SK-N-SH (cell line): ENCODE measurements around the gene PRG2. TPM values are rescaled to one million over a fixed set of nuclear protein-coding genes. Genes with fewer than 3 reads are reported as not detected.
"Not testable (repeated sequence)": the region's sequence is repeated elsewhere in the genome, so short reads cannot be mapped to it uniquely, and the experiment has no call there.

ENCODE experiments used
- CTCF ChIA-PET: fragments of 300-600, 350-600 bp; formaldehyde crosslinking; extraction: SDS; loops from one replicate; lab custom pipeline; 2021; lab: Yijun Ruan, JAX
- POLR2A ChIA-PET: fragments of 350-600 bp; sonication (Branson Sonifier 250); formaldehyde crosslinking; extraction: SDS; loops from one replicate; lab custom pipeline; 2020; ENCODE audit warnings: antibody characterized with exemption, inconsistent platforms; lab: Yijun Ruan, JAX
- DNase-seq: peaks from one replicate; pipeline ENCODE4 v3.0.0; 2012
- H2AFZ ChIP-seq: fragments of 200-600 bp; sonication (generic); 2 replicates; pipeline ENCODE4 v1.8.1; 2016; ENCODE audit warnings: antibody characterized with exemption, mild to moderate bottlenecking, low read depth
- H3F3A ChIP-seq: fragments of 200-600 bp; sonication (generic); replicated peaks from 2 replicates; pipeline ENCODE3; 2016; ENCODE audit warnings: antibody characterized with exemption, mild to moderate bottlenecking; ENCODE audit not compliant: insufficient read depth
- H3K27ac ChIP-seq, 2 experiments: fragments of 200-500 bp in 1 of 2; fragments of 200-600 bp in 1 of 2; sonication (Bioruptor generic) in 1 of 2; sonication (generic), shearing (Covaris generic) in 1 of 2; 2 replicates each; pipeline versions ENCODE4 v1.5.1 to v1.6.1; 2014 to 2016; ENCODE audit warnings: low read depth in 2 of 2, inconsistent platforms in 1 of 2, low read length in 1 of 2, mild to moderate bottlenecking in 1 of 2, mixed read lengths in 1 of 2
- H3K27me3 ChIP-seq: fragments of 200-600 bp; sonication (generic), shearing (Covaris generic); 2 replicates; pipeline ENCODE4 v1.6.1; 2016; ENCODE audit warnings: mixed run types; ENCODE audit not compliant: insufficient read depth
- H3K36me3 ChIP-seq, 2 experiments: fragments of 200-500 bp in 1 of 2; fragments of 200-600 bp in 1 of 2; sonication (Bioruptor generic) in 1 of 2; sonication (generic) in 1 of 2; replicated peaks in 1 of 2; 2 replicates each; pipeline versions ENCODE3 to v1.5.1; 2014 to 2016; ENCODE audit warnings: low read length in 1 of 2, mild to moderate bottlenecking in 1 of 2; ENCODE audit not compliant: insufficient read depth in 2 of 2, control insufficient read depth in 1 of 2
- H3K4me1 ChIP-seq, 2 experiments: fragments of 200-500 bp in 1 of 2; fragments of 200-600 bp in 1 of 2; sonication (Bioruptor generic) in 1 of 2; sonication (generic), shearing (Covaris generic) in 1 of 2; 2 replicates each; pipeline versions ENCODE4 v1.5.1 to v1.6.1; 2014 to 2016; ENCODE audit warnings: low read depth in 1 of 2, low read length in 1 of 2, mixed run types in 1 of 2; ENCODE audit not compliant: insufficient read depth in 2 of 2, control insufficient read depth in 1 of 2
- H3K4me2 ChIP-seq: fragments of 200-600 bp; sonication (generic), shearing (Covaris generic); 2 replicates; pipeline ENCODE4 v1.6.1; 2017; ENCODE audit warnings: mixed run types
- H3K4me3 ChIP-seq, 2 experiments: fragments of 200-500 bp in 1 of 2; fragments of 200-600 bp in 1 of 2; sonication (Bioruptor generic) in 1 of 2; sonication (generic), shearing (Covaris generic) in 1 of 2; 2 replicates each; pipeline versions ENCODE4 v1.5.1 to v1.8.1; 2014 to 2016; ENCODE audit warnings: low read depth in 2 of 2, inconsistent platforms in 1 of 2, low read length in 1 of 2, mild to moderate bottlenecking in 1 of 2, mixed read lengths in 1 of 2, moderate library complexity in 1 of 2
- H3K79me2 ChIP-seq: fragments of 200-600 bp; sonication (generic); 2 replicates; pipeline ENCODE4 v1.8.1; 2017; ENCODE audit warnings: mild to moderate bottlenecking; ENCODE audit not compliant: insufficient read depth
- H3K9ac ChIP-seq: fragments of 200-600 bp; sonication (generic); 2 replicates; pipeline ENCODE4 v1.6.1; 2017; ENCODE audit warnings: mixed run types
- H3K9me2 ChIP-seq: fragments of 200-600 bp; sonication (generic); 2 replicates; pipeline ENCODE4 v1.6.1; 2017; ENCODE audit warnings: mixed run types
- H3K9me3 ChIP-seq: fragments of 200-600 bp; sonication (generic); 2 replicates; pipeline ENCODE4 v1.6.1; 2017; ENCODE audit warnings: mixed run types, mild to moderate bottlenecking, moderate library complexity
- H4K20me1 ChIP-seq: fragments of 200-600 bp; sonication (generic); 2 replicates; pipeline ENCODE4 v1.6.1; 2017; ENCODE audit warnings: mild to moderate bottlenecking, mixed run types; ENCODE audit not compliant: insufficient read depth
- EP300 ChIP-seq, 2 experiments: IDR thresholded peaks; 2 replicates each; pipeline versions ENCODE4 v1.4.0 to v1.6.1; 2012; ENCODE audit warnings: borderline replicate concordance in 1 of 2, low read depth in 1 of 2, low read length in 1 of 2
- EZH2phosphoT487 ChIP-seq: fragments of 200-600 bp; sonication (generic); IDR thresholded peaks from 2 replicates; pipeline ENCODE4 v1.6.1; 2017; ENCODE audit warnings: low read depth, mixed run types, mild to moderate bottlenecking, antibody characterized with exemption, moderate library complexity, borderline replicate concordance
- FOXM1 ChIP-seq: IDR thresholded peaks from 2 replicates; pipeline ENCODE4 v1.4.0; 2012; ENCODE audit warnings: low read depth, mild to moderate bottlenecking
- JUND ChIP-seq: IDR thresholded peaks from 2 replicates; pipeline ENCODE4 v1.4.0; 2012
- MEF2A ChIP-seq: IDR thresholded peaks from 2 replicates; pipeline ENCODE4 v1.4.0; 2012; ENCODE audit warnings: low read depth, borderline replicate concordance
- NFIC ChIP-seq: IDR thresholded peaks from 2 replicates; pipeline ENCODE4 v1.4.0; 2012; ENCODE audit warnings: borderline replicate concordance
- NRF1 ChIP-seq: IDR thresholded peaks from 2 replicates; pipeline ENCODE4 v1.6.1; 2012; ENCODE audit warnings: low read depth, mild to moderate bottlenecking, low read length
- RAD21 ChIP-seq: IDR thresholded peaks from 2 replicates; pipeline ENCODE4 v1.6.1; 2012; ENCODE audit warnings: mild to moderate bottlenecking, low read length
- RCOR1 ChIP-seq: fragments of 150-350 bp; IDR thresholded peaks from 2 replicates; pipeline ENCODE4 v1.6.1; 2017; ENCODE audit warnings: antibody characterized with exemption, low read length
- REST ChIP-seq: IDR thresholded peaks from 2 replicates; pipeline ENCODE4 v1.6.1; 2012; ENCODE audit warnings: mild to moderate bottlenecking, low read depth, low read length, moderate library complexity
- RXRA ChIP-seq: IDR thresholded peaks from 2 replicates; pipeline ENCODE4 v1.4.0; 2012; ENCODE audit warnings: low read depth, mild to moderate bottlenecking, borderline replicate concordance
- SIN3A ChIP-seq: IDR thresholded peaks from 2 replicates; pipeline ENCODE4 v1.6.1; 2012; ENCODE audit warnings: low read depth, mild to moderate bottlenecking, low read length, moderate library complexity, borderline replicate concordance
- SMC3 ChIP-seq: IDR thresholded peaks from 2 replicates; pipeline ENCODE4 v1.6.1; 2012; ENCODE audit warnings: low read depth, low read length, improper control_type of control experiment
- TCF12 ChIP-seq: IDR thresholded peaks from 2 replicates; pipeline ENCODE4 v1.4.0; 2012
- WGBS: methylation state at CpG from one replicate; pipeline ENCODE4 v1.1.6; 2017; ENCODE audit warnings: low lambda C conversion rate; 5-methylcytosine and 5-hydroxymethylcytosine counted together
- polyA plus RNA-seq, 3 experiments: library from polyadenylated mRNA; depleted of rRNA; stranded (reverse); fragments of >200 nt; gene quantifications; 2 replicates each; pipeline ENCODE4 v1.2.3, GENCODE V29; 2012
- TF ChIP-seq, protein P1 (sequence below): fragments of 150-350 bp; IDR thresholded peaks from 2 replicates; pipeline ENCODE4 v1.6.1; 2016; ENCODE audit warnings: mild to moderate bottlenecking, low read depth, low read length

PRG2 gene
- polyA plus RNA-seq, 1 of the 3 experiments (the other 2 are of a cell fraction), result not detected

GRCh38 chr11:57363131-57364080 lies 27.0 kb downstream of the PRG2 start (continued):
- TF ChIP-seq REST, result no peak
- no peak for TF ChIP-seq RAD21

DNA sequence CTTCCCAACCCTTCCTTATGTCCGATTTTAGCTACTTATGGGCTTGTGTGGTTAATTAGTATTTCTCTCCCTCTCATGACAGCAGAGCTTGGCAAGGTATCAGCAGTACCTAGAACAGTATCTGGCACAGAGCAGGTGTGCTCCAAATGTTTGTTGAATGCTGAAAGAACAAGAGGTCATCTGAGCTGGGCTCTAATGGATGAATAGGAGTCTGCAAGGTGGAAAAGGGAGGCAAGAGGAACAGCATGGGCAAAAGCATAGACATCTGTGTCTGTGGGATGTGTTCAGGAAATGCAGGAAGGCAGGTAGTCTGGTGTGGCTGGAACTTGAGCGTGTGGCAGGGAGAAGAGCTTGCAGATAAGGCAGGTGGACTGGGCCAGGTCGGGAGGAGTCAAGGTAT lies 28.5 kb downstream of the PRG2 start:
- ChIA-PET CTCF (interaction anchor here (0.7 to 7.1 kb wide), 5 partner anchors 12 to 552 kb away, joined by 3 to 33 read pairs (median 8); no protein-coding TSS in a partner anchor), POLR2A (no interaction called here)
- H2AFZ ChIP-seq, result no peak overlapping the region
- 20% methylated on average over 3 of the region's 3 CpGs for WGBS
- TF ChIP-seq FOXM1 (no peak), NFIC (no peak), TCF12 (no peak), RAD21 (no peak), EP300 (IDR thresholded peaks at IDR 0.05; ENCODE audit: borderline replicate concordance in 1 of 2, low read depth in 1 of 2, low read length in 1 of 2) (no peak), RXRA (no peak), NRF1 (no peak), EZH2phosphoT487 (no peak), RCOR1 (no peak), SMC3 (no peak), SIN3A (no peak), JUND (no peak), MEF2A (no peak), REST (no peak)
- TF ChIP-seq, protein P1, sequence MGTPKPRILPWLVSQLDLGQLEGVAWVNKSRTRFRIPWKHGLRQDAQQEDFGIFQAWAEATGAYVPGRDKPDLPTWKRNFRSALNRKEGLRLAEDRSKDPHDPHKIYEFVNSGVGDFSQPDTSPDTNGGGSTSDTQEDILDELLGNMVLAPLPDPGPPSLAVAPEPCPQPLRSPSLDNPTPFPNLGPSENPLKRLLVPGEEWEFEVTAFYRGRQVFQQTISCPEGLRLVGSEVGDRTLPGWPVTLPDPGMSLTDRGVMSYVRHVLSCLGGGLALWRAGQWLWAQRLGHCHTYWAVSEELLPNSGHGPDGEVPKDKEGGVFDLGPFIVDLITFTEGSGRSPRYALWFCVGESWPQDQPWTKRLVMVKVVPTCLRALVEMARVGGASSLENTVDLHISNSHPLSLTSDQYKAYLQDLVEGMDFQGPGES, result no peak
- DNase-seq, result no peak
- no peaks in the 10 kb centered on the region for H3F3A ChIP-seq
- no peak overlapping the region for H3K4me2 ChIP-seq
- H3K79me2 ChIP-seq, result no peaks in the 10 kb centered on the region
- H3K9ac ChIP-seq, result no peak overlapping the region
- 0 out of 2 replicates have a peak, but pooled peaks cover 12% of the 10 kb centered on the region for H3K27me3 ChIP-seq
- no peaks in the 10 kb centered on the region for H3K9me2 ChIP-seq
- H3K9me3 ChIP-seq, result no peaks in the 10 kb centered on the region
- H3K4me1 ChIP-seq, result no peaks in the 10 kb centered on the region; a peak in 1 of 4 replicates
- H3K4me3 ChIP-seq, result no peak overlapping the region
- no peaks in the 10 kb centered on the region for H3K36me3 ChIP-seq
- no peaks in the 10 kb centered on the region for H4K20me1 ChIP-seq
- no peak overlapping the region for H3K27ac ChIP-seq

GRCh38 chr11:57361420-57361819 lies 29.0 kb downstream of the PRG2 start:
- H3K27ac ChIP-seq, H3K4me3 ChIP-seq, H2AFZ ChIP-seq, H3K9me3 ChIP-seq, POLR2A ChIA-PET, H3K36me3 ChIP-seq, H3K9ac ChIP-seq, H3K4me1 ChIP-seq, H3K79me2 ChIP-seq, H3F3A ChIP-seq, H4K20me1 ChIP-seq, H3K4me2 ChIP-seq, DNase-seq, H3K9me2 ChIP-seq: not testable (repeated sequence)
- H3K27me3 ChIP-seq, result peaks cover 12% of the 10 kb centered on the region; the same call in 1 of the 2 replicates
- CTCF ChIA-PET, result interaction anchor here (0.7 to 7.1 kb wide), 6 partner anchors 12 to 552 kb away, joined by 3 to 33 read pairs (median 7); no protein-coding TSS in a partner anchor
